ENCODE data around the gene SEMA6B. TPM values are rescaled to one million over a fixed set of nuclear protein-coding genes. Genes with fewer than 3 reads are reported as not detected.

The SEMA6B gene
- total and polyA plus RNA-seq, 9 donors = 15.6 to 63.2 (median 50.8) TPM

DNA sequence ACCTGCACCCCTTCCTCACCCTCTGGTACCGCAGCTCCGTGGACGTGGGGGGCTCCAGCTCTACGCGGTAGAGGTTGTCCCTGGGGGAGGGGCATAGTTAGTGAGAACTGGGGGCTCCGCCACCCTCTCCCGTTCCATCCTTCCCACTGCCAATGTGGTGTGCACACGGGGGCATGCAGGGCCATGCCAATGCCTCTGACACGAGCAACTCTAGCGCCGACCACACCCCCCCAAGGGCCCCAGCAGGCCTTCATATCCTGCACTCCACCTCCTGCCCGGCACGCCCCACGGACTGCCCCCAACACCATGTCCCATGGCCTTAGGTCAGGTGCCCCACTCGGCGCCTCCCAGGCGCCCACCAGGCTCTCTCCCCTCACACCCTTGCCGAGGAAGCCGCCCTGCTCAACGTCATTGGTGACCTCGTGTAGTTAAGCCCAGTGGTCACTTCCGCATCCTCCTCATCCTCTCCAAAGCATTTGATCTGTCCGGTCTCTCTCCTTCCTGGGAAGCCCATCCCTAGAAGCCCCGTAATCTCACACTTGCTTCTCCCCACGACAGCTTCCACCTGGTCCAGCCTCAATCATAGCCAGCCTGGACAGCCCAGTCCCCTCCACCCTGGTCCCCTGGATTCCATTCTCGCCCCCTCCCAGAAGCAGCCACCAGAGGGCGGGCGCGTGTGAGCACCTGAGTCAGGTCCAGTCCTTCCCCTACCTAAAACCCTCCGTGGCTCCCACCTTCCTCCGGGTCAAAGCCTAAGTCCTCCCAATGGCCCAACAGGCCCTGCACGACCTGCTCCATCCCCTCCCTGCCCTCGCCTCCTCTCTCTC lies 2.1 kb downstream of the SEMA6B start:
- Histone ChIP-seq H3K4me1 (ENCODE audit: control insufficient read depth, insufficient read depth, low read length) (peaks cover 8% of the 10 kb centered on the region), H3K36me3 (ENCODE audit: control insufficient read depth, insufficient read depth, low read length) (peaks cover 39% of the 10 kb centered on the region), H3K27ac (ENCODE audit: low read length) (no peak overlapping the region), H3K4me3 (ENCODE audit: low read length) (peak overlapping the region; percentile 24), H3K27me3 (ENCODE audit: control insufficient read depth, insufficient read depth, low read length) (no peaks in the 10 kb centered on the region), H3K9me3 (replicated peaks; ENCODE audit: control insufficient read depth, low read depth, low read length) (no peaks in the 10 kb centered on the region)
- DNase-seq = no peak
- 79% methylated on average over 25 of the region's 33 CpGs for WGBS (ENCODE audit: insufficient coverage)

DNA sequence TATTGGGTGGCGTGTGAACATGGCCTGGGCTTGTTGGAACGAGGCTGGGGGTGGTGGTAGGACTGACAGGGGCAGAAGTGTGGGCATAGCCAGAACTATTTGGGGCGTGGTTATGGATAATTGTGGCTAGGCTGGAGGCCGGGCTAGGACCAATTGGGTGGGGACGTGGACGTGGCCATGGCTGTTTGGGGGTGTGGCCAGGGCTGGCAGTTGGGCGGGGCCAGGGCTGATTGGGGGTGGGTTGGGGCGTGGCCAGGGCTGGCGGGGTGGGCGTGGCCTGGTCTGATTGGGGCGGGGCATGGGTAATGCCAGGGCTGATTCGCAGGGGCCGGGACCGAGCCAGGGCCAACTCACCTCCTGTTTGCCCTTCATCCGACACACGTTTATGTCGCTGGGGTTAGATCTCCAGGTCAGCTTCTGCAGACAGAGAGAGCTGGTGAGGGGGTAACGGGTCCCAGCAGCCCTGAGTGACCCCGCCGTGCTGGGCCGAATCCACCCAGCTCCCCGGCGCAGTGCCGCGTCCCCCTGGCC lies 2.8 kb downstream of the SEMA6B start:
- H3K4me3 ChIP-seq (ENCODE audit: low read length) = no peak overlapping the region
- 80% methylated on average over 20 of the region's 25 CpGs for WGBS (ENCODE audit: insufficient coverage)
- no peaks in the 10 kb centered on the region for H3K9me3 ChIP-seq (replicated peaks; ENCODE audit: control insufficient read depth, low read depth, low read length)
- no peak for DNase-seq
- H3K4me1 ChIP-seq (ENCODE audit: control insufficient read depth, insufficient read depth, low read length) = peaks cover 8% of the 10 kb centered on the region
- no peak overlapping the region for H3K27ac ChIP-seq (ENCODE audit: low read length)
- no peaks in the 10 kb centered on the region for H3K27me3 ChIP-seq (ENCODE audit: control insufficient read depth, insufficient read depth, low read length)
- H3K36me3 ChIP-seq (ENCODE audit: control insufficient read depth, insufficient read depth, low read length) = peaks cover 44% of the 10 kb centered on the region

DNA sequence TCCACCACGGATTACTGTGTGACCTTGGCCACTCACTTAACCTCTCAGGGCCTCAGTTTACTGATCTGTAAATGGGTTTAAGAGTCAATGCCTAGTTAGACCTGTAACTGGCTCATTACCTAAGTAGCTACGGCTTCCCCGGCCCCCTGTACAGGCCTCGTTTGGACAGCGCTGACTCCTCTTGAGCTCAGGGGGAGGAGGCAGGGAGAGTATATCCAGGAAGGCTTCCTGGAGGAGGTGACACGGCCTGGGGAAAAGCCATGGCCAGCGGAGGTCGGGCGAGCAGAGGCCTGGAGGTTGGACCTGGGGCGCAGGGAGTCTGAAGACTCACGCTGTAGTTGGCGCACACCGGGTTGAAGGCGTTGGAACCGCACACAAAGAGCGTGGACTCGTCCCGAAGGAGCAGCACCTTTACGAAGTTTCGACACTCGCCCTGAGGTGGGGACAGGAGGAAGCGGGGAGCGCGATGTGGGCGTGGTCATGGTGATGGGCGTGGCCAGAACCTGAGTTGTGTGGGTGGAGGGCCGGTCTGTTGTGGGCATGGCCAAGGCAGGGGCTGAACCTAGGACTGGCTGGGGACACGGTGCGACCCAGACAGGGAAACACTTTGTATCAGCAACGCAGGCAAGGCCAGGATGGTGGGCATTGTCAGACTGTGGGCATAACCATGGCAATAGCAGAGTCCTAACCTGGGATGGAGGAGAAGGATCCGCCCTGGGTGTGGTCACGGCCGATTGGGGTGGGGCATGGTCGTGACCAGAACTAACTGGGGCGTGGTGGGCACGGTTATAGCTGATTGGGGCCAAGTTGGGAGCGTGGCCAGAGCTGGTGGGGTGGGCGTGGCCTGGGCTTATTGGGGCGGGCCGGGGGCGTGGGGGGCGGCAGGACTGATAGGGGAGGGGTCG lies 3.6 kb downstream of the SEMA6B start:
- no peaks in the 10 kb centered on the region for H3K27me3 ChIP-seq (ENCODE audit: control insufficient read depth, insufficient read depth, low read length)
- WGBS (ENCODE audit: insufficient coverage) = 59% methylated on average over 41 of the region's 43 CpGs
- DNase-seq = no peak
- peaks cover 8% of the 10 kb centered on the region for H3K4me1 ChIP-seq (ENCODE audit: control insufficient read depth, insufficient read depth, low read length)
- H3K9me3 ChIP-seq (replicated peaks; ENCODE audit: control insufficient read depth, low read depth, low read length) = no peaks in the 10 kb centered on the region
- H3K27ac ChIP-seq (ENCODE audit: low read length) = no peak overlapping the region
- H3K4me3 ChIP-seq (ENCODE audit: low read length) = no peak overlapping the region
- peaks cover 45% of the 10 kb centered on the region for H3K36me3 ChIP-seq (ENCODE audit: control insufficient read depth, insufficient read depth, low read length)

DNA sequence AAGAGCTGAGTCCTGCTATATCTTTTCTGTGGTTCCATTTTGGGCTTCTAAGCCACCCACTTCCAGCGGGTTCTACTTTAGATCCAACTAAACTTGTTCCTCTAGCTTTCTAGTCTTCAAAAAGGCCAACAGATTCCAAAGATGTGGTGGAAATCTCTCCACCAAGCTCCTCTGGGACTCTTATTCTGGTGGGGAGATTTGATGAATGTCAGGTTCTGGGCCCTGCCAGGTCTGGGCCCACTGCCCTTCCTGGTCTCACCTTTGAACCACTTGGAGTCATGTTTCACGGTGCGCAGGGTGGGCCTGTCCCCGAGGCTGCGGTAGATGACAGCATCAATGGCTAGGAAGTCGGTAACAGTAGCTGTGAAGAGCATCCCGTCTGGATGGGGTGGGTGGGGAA lies 4.8 kb downstream of the SEMA6B start:
- Histone ChIP-seq H3K36me3 (ENCODE audit: control insufficient read depth, insufficient read depth, low read length) (peaks cover 55% of the 10 kb centered on the region), H3K9me3 (replicated peaks; ENCODE audit: control insufficient read depth, low read depth, low read length) (no peaks in the 10 kb centered on the region), H3K27me3 (ENCODE audit: control insufficient read depth, insufficient read depth, low read length) (no peaks in the 10 kb centered on the region), H3K4me1 (ENCODE audit: control insufficient read depth, insufficient read depth, low read length) (peaks cover 8% of the 10 kb centered on the region), H3K4me3 (ENCODE audit: low read length) (no peak overlapping the region), H3K27ac (ENCODE audit: low read length) (no peak overlapping the region)
- 62% methylated on average over 6 of the region's 7 CpGs for WGBS (ENCODE audit: insufficient coverage)
- no peak for DNase-seq

DNA sequence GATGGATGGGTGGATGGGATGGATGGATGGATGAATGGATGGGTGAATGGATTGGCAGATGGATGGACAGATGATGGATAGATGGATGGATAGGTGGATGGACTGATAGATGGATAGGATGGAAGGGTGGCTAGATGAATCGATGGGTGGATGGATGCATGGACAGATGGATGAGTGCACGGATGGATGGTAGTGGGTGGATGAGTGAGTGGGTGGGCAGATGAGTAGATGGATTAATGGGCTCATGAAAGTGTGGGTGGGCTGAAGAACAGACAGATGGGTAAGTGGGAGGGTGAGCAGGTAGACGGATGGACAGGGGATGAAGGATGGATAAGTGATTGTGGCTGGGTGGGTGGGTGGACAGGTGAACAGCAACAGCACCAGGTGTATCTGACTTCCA lies 5.7 kb downstream of the SEMA6B start:
- Histone ChIP-seq H3K9me3 (replicated peaks; ENCODE audit: control insufficient read depth, low read depth, low read length) (no peaks in the 10 kb centered on the region), H3K4me1 (ENCODE audit: control insufficient read depth, insufficient read depth, low read length) (peaks cover 8% of the 10 kb centered on the region), H3K27ac (ENCODE audit: low read length) (no peak overlapping the region), H3K36me3 (ENCODE audit: control insufficient read depth, insufficient read depth, low read length) (peaks cover 55% of the 10 kb centered on the region), H3K4me3 (ENCODE audit: low read length) (no peak overlapping the region), H3K27me3 (ENCODE audit: control insufficient read depth, insufficient read depth, low read length) (no peaks in the 10 kb centered on the region)
- WGBS (ENCODE audit: insufficient coverage) = 95% methylated on average over 3 of the region's 3 CpGs
- no peak for DNase-seq

DNA sequence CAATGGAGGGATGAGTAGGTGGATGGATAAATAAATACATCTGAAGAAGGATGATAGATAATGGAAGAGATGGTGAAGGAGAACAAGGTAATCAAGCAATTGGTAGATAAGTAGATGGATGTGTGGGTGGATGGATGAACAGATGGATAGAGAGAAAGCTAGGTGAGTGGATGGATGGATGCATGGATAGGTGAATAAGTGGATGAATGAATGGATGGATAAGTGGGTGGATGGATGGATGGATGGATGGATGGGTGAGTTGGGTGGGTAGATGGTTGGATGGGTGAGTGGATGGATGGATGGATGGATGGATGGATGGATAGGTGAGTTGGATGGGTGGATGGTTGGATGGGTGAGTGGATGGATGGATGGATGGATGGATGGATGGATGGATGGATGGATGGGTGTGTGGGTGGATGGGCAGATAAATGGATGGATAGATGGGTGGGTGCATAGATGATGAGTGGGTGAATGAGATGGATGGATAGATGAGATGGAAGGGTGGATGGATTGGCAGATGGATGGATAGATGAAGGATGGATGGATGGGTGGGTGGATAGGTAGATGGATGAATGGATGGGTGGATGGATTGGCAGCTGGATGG lies 6.3 kb downstream of the SEMA6B start:
- no peak for DNase-seq
- Histone ChIP-seq H3K4me1 (ENCODE audit: control insufficient read depth, insufficient read depth, low read length) (peaks cover 7% of the 10 kb centered on the region), H3K27me3 (ENCODE audit: control insufficient read depth, insufficient read depth, low read length) (no peaks in the 10 kb centered on the region), H3K9me3 (replicated peaks; ENCODE audit: control insufficient read depth, low read depth, low read length) (no peaks in the 10 kb centered on the region), H3K36me3 (ENCODE audit: control insufficient read depth, insufficient read depth, low read length) (peaks cover 60% of the 10 kb centered on the region), H3K27ac (ENCODE audit: low read length) (no peak overlapping the region), H3K4me3 (ENCODE audit: low read length) (no peak overlapping the region)

DNA sequence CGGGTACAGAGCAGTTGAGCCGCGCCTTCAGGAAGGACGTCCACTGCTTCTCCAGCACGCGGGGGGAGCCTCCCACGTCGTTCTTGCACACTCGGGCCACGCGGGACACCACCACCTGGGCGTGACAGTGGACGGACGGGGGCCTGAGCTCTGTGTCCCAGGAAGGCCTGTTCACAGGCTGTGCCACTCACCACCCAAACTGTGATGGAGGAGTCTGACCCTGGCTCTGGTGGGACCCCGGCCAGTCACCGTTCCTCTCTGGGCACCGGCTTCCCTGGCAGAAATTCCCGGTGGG lies 7.0 kb downstream of the SEMA6B start:
- H3K9me3 ChIP-seq (replicated peaks; ENCODE audit: control insufficient read depth, low read depth, low read length) = no peaks in the 10 kb centered on the region
- WGBS (ENCODE audit: insufficient coverage) = 86% methylated on average over 15 of the region's 18 CpGs
- H3K4me1 ChIP-seq (ENCODE audit: control insufficient read depth, insufficient read depth, low read length) = peaks cover under 1% of the 10 kb centered on the region
- no peaks in the 10 kb centered on the region for H3K27me3 ChIP-seq (ENCODE audit: control insufficient read depth, insufficient read depth, low read length)
- no peak overlapping the region for H3K4me3 ChIP-seq (ENCODE audit: low read length)
- H3K36me3 ChIP-seq (ENCODE audit: control insufficient read depth, insufficient read depth, low read length) = peaks cover 58% of the 10 kb centered on the region
- no peak for DNase-seq
- no peak overlapping the region for H3K27ac ChIP-seq (ENCODE audit: low read length)

DNA sequence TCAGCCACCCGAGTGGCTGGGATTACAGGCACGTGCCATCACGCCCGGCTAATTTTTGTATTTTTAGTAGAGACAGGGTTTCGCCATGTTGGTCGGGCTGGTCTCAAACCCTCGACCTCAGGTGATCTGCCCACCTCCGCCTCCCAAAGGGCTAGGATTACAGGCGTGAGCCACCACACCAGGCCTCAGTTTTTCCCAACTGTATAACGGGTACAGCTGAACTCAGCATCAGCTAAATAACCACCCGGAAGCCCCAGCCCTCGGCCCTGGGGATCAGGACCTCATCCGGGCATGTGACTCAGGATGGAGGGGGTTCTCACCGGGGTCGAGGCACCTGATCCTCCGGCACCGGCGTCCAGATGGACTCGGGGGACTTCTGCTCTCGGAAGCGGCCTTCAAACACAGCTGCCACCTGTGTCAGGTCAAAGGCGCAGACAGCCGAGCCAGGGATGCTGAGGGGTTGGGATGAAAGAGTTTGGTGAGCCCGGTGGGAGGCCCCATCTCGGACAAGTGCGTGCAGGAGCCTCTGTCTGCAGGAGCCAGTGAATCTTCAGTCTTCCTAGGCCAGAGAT lies 8.9 kb downstream of the SEMA6B start:
- 84% methylated on average over 22 of the region's 26 CpGs for WGBS (ENCODE audit: insufficient coverage)
- no peak for DNase-seq

DNA sequence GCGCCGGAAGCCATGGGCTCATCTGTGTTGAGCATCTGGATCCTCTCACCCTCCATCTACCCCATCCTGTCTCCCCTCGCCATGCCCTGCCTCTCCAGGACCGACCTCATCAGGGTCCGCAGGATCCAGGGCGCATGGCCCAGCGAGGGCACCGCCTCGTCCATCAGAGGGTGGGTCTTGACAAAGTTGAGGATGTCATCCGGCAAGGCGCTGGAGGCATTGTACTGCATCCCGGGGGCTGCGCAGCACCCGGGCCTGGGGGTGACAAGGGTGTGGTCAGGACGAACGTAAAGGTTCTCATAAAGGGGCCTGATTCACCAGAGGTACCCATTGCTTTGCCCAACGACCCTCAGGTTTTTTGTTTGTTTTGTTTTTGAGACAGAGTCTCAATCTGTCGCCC lies 9.5 kb downstream of the SEMA6B start:
- Histone ChIP-seq H3K4me3 (ENCODE audit: low read length) (no peak overlapping the region), H3K27me3 (ENCODE audit: control insufficient read depth, insufficient read depth, low read length) (no peaks in the 10 kb centered on the region), H3K27ac (ENCODE audit: low read length) (no peak overlapping the region), H3K9me3 (replicated peaks; ENCODE audit: control insufficient read depth, low read depth, low read length) (no peaks in the 10 kb centered on the region), H3K4me1 (ENCODE audit: control insufficient read depth, insufficient read depth, low read length) (no peaks in the 10 kb centered on the region), H3K36me3 (ENCODE audit: control insufficient read depth, insufficient read depth, low read length) (peaks cover 46% of the 10 kb centered on the region)
- DNase-seq = no peak
- 90% methylated on average over 17 of the region's 18 CpGs for WGBS (ENCODE audit: insufficient coverage)

More for the DNA sequence above, 8.9 kb downstream of the SEMA6B start:
- peaks cover 48% of the 10 kb centered on the region for H3K36me3 ChIP-seq (ENCODE audit: control insufficient read depth, insufficient read depth, low read length)
- H3K4me1 ChIP-seq (ENCODE audit: control insufficient read depth, insufficient read depth, low read length) = no peaks in the 10 kb centered on the region
- H3K9me3 ChIP-seq (replicated peaks; ENCODE audit: control insufficient read depth, low read depth, low read length) = no peaks in the 10 kb centered on the region
- H3K4me3 ChIP-seq (ENCODE audit: low read length) = no peak overlapping the region
- H3K27ac ChIP-seq (ENCODE audit: low read length) = no peak overlapping the region
- H3K27me3 ChIP-seq (ENCODE audit: control insufficient read depth, insufficient read depth, low read length) = no peaks in the 10 kb centered on the region

DNA sequence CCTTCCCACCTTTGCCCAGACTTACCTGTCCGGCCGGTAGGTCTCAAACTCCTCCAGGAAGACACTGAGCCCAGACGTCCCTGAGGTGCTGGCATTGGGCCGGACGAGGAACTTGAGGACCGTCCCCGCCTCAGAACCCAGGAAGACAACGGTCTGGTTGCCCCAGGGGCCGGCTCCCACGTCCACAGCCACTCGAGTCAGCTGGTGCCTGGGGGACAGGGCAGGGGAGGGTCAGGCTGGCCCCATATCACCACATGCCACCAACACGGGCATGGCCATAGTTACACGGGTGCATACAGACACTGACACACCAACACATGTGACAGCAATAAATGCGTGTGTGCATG lies 11.3 kb downstream of the SEMA6B start:
- Histone ChIP-seq H3K4me1 (ENCODE audit: control insufficient read depth, insufficient read depth, low read length) (no peaks in the 10 kb centered on the region), H3K36me3 (ENCODE audit: control insufficient read depth, insufficient read depth, low read length) (peaks cover 32% of the 10 kb centered on the region), H3K27ac (ENCODE audit: low read length) (no peak overlapping the region), H3K9me3 (replicated peaks; ENCODE audit: control insufficient read depth, low read depth, low read length) (no peaks in the 10 kb centered on the region), H3K4me3 (ENCODE audit: low read length) (no peak overlapping the region), H3K27me3 (ENCODE audit: control insufficient read depth, insufficient read depth, low read length) (no peaks in the 10 kb centered on the region)
- no peak for DNase-seq
- 77% methylated on average over 11 of the region's 14 CpGs for WGBS (ENCODE audit: insufficient coverage)
